BLaER1 treated with 17β-estradiol and CSF1 and Interleukin-3, amounts not matched to agents 10 nM and 100 nM (cell line): Measurements from ENCODE around the gene DRC7.
A peak's percentile ranks its signal among the peaks of the same experiment; 100 is the strongest.

Experiments used
- H3K27ac ChIP-seq, 11 experiments: shearing (Covaris generic); formaldehyde crosslinking; 2 replicates each; pipeline ENCODE4 v1.8.1; 2022
- H3K27me3 ChIP-seq, 11 experiments: shearing (Covaris generic); formaldehyde crosslinking; 2 replicates each; pipeline ENCODE4 v1.8.1; 2022
- H3K36me3 ChIP-seq, 11 experiments: shearing (Covaris generic); formaldehyde crosslinking; 2 replicates each; pipeline ENCODE4 v1.8.1; 2022
- H3K4me1 ChIP-seq, 10 experiments: shearing (Covaris generic); formaldehyde crosslinking; 2 replicates each; pipeline ENCODE4 v1.8.1; 2022
- H3K4me2 ChIP-seq, 11 experiments: shearing (Covaris generic); formaldehyde crosslinking; 2 replicates each; pipeline ENCODE4 v1.8.1; 2022
- H3K4me3 ChIP-seq, 10 experiments: shearing (Covaris generic); formaldehyde crosslinking; 2 replicates each; pipeline ENCODE4 v1.8.1; 2022
- H3K9ac ChIP-seq, 11 experiments: shearing (Covaris generic); formaldehyde crosslinking; 2 replicates each; pipeline ENCODE4 v1.8.1; 2022
- H3K9me3 ChIP-seq, 11 experiments: shearing (Covaris generic); formaldehyde crosslinking; replicated peaks in 1 of 11; 2 replicates each; pipeline ENCODE4 v1.8.1; 2022
- H4K20me1 ChIP-seq, 11 experiments: shearing (Covaris generic); formaldehyde crosslinking; 2 replicates each; pipeline ENCODE4 v1.8.1; 2022
- Cebpa-rat ChIP-seq, 11 experiments: shearing (Covaris generic); IDR thresholded peaks; 2 replicates each; pipeline ENCODE4 v1.8.1; 2022

The DRC7 gene

DNA sequence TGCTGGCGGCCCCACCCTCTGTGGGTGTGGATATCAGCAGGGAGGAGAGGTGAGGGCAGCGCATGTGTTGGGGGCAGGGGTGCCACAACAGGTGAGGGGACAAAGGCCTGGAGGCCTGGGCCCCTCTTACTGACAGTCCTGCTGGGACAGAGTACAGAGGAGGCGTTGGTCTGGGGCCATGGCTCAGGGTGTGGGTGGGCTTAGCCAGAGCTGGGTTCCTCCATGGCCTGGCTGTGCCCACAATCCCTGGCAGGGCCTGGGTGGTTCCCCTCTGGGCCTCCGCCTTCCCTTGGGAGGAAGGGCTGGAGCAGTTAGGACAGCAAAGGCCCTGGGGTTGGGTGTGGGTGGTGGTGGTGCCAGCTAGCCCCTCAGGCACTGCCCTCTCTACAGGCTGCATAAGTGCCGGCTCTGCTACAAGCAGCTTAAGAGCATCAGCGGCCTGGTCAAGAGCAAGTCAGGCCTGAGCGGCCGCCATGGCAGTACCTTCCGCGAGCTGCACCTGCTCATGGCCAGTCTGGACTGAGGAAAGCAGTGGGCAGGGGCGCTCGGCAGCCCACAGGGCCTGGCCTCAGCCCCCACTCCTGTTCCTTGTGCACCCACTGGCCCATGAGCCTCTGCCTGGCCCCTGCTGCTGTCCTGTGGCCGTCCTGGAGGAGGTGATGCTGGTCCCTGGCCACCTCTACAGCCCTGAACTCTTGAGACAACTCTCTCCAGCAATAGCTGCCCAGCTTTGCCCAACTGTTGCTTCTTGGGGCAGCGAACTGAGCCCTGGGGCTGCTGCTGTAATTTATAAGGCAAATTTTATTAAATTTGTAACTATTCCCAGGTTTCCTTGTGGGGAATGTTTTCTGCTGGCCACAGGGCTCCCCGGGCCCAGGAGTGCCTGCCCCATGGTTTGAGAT lies 62.1 kb downstream of the DRC7 start:
- TF ChIP-seq Cebpa-rat (IDR thresholded peaks at IDR 0.05): no peak
- Histone ChIP-seq H3K27me3 (no peaks in the 10 kb centered on the region), H3K27ac (peak overlapping the region in 4 of 11 experiments; percentile 4 to 29 (median 18); a peak in 5 of 22 replicates), H3K4me1 (peaks cover 0 to 37% (median 7%) of the 10 kb centered on the region in 10 experiments; a peak in 8 of 20 replicates), H3K36me3 (peaks cover 40 to 98% (median 86%) of the 10 kb centered on the region in 11 experiments), H3K4me2 (peak overlapping the region in 3 of 11 experiments; percentile 0 to 50 (median 28); a peak in 4 of 22 replicates), H3K4me3 (no peak overlapping the region), H3K9ac (peak overlapping the region in 5 of 11 experiments; percentile 14 to 67 (median 19); a peak in 4 of 22 replicates), H4K20me1 (peaks cover 0 to 45% (median 6%) of the 10 kb centered on the region in 11 experiments; a peak in 8 of 22 replicates), H3K9me3 (no peaks in the 10 kb centered on the region)

DNA sequence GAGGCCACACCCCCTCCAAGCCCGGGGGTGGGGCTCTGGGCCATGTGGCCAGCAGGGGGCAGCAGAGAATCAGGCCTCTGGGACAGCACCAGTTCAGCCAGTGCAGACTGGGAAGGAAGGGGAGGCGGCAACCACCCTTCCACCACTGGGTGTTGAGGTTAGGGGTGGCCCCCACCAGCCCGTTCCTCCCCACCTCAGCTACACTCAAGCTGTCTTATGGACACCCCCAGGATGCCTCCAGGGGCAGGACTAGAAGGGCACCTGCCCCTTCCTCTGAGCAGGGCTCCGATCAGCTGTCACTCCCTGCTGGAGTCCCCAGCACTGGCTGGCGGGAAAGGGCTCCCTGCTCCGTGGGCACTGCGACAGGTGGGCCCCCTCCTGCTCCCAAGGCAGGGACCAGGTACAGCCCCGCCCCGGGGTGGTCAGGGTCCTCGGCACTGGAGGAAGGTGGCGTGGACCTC lies 62.8 kb downstream of the DRC7 start:
- Histone ChIP-seq H3K36me3 (peaks cover 33 to 92% (median 86%) of the 10 kb centered on the region in 11 experiments), H3K9me3 (no peaks in the 10 kb centered on the region), H3K9ac (0 out of 22 replicates have a peak overlapping the region, but pooled peaks of 1 of the 11 experiments have one; percentile 19), H3K27me3 (no peaks in the 10 kb centered on the region), H4K20me1 (peaks cover 0 to 48% (median 6%) of the 10 kb centered on the region in 11 experiments; a peak in 9 of 22 replicates), H3K4me3 (no peak overlapping the region), H3K4me1 (peaks cover 0 to 37% (median 7%) of the 10 kb centered on the region in 10 experiments; a peak in 8 of 20 replicates), H3K4me2 (peak overlapping the region in 2 of 11 experiments; percentile 8 to 28; a peak in 2 of 22 replicates), H3K27ac (peak overlapping the region in 1 of 11 experiments; percentile 19; a peak in 4 of 22 replicates)
- TF ChIP-seq Cebpa-rat (IDR thresholded peaks at IDR 0.05): no peak

DNA sequence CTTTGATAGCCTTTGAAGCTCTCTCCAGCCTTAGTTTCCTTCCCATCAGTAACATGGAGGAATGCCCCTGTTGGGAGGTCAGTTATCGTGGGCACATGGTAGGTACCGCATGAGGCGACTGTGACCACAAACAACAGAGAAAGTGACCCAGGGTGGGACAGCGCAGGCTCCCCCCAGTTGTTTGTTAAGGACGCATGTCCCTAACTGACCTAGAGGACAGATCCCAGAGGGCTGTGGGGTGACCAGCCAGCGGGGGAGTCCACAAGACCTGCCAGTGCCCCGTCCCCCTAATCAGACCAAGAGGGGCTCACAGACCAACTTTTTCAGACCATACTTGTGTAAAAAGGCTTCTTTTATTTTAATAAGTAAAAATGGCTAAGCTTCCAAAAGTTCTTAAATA lies 63.3 kb downstream of the DRC7 start:
- H3K4me2 ChIP-seq: peak overlapping the region in 2 of 11 experiments; percentile 8 to 28; a peak in 2 of 22 replicates
- H3K9me3 ChIP-seq: no peaks in the 10 kb centered on the region
- peaks cover 30 to 94% (median 81%) of the 10 kb centered on the region in 11 experiments for H3K36me3 ChIP-seq
- H3K27ac ChIP-seq: peak overlapping the region in 1 of 11 experiments; percentile 19; a peak in 4 of 22 replicates
- H3K4me1 ChIP-seq: peaks cover 0 to 37% (median 9%) of the 10 kb centered on the region in 10 experiments; a peak in 9 of 20 replicates
- H3K4me3 ChIP-seq: no peak overlapping the region
- peaks cover 0 to 53% (median 6%) of the 10 kb centered on the region in 11 experiments; a peak in 9 of 22 replicates for H4K20me1 ChIP-seq
- H3K9ac ChIP-seq: 0 out of 22 replicates have a peak overlapping the region, but pooled peaks of 2 of the 11 experiments have one; percentile 13 to 19
- TF ChIP-seq Cebpa-rat (IDR thresholded peaks at IDR 0.05): no peak
- no peaks in the 10 kb centered on the region for H3K27me3 ChIP-seq

DNA sequence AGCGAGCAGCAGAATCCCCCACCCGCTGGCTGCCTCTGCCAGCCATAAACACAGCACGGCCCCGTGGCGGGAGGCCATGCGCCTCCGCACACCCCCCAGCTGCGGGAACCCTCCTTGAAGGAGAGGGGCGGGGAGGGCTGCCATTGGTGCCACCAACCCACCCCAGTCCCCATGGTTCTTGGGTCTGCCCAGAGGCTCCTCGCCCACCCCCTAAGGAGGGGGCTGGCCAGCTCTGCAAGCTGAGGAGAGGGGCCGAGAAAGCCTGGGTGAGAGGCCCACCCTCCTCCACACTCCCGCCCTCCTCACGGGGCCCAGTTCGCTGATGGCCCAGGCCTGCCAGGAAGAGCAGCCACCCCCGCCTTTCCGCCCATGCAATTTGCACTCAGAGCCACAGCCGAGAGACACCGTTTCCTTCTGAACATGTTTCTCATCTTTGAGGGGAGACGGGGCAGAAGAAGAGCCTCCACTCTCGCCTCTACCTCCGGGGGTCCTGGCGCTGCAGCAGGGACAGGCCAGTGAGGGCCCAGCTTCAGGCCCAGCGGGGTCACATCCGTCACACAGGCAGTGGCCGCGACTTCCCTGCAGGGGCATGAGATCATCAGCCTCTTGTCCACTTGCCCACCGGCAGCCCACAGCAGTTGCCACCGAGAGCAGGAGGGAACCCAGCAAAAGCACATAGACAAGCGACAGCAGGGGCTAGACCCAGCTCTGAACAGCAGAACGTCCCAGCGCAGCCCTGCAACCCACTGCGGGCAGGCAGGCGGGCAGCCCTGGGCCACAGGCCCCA lies 63.9 kb downstream of the DRC7 start:
- Histone ChIP-seq H3K4me2 (no peak overlapping the region; a peak in 2 of 22 replicates), H3K36me3 (peaks cover 27 to 95% (median 74%) of the 10 kb centered on the region in 11 experiments), H3K4me1 (peaks cover 0 to 39% (median 15%) of the 10 kb centered on the region in 10 experiments; a peak in 14 of 20 replicates), H3K9ac (peak overlapping the region in 4 of 11 experiments; percentile 13 to 29 (median 20); a peak in 1 of 22 replicates), H3K27me3 (no peaks in the 10 kb centered on the region), H3K9me3 (no peaks in the 10 kb centered on the region), H3K4me3 (no peak overlapping the region), H4K20me1 (peaks cover 0 to 57% (median 6%) of the 10 kb centered on the region in 11 experiments; a peak in 9 of 22 replicates), H3K27ac (peak overlapping the region in 1 of 11 experiments; percentile 12; a peak in 2 of 22 replicates)
- no peak for TF ChIP-seq Cebpa-rat (IDR thresholded peaks at IDR 0.05)

DNA sequence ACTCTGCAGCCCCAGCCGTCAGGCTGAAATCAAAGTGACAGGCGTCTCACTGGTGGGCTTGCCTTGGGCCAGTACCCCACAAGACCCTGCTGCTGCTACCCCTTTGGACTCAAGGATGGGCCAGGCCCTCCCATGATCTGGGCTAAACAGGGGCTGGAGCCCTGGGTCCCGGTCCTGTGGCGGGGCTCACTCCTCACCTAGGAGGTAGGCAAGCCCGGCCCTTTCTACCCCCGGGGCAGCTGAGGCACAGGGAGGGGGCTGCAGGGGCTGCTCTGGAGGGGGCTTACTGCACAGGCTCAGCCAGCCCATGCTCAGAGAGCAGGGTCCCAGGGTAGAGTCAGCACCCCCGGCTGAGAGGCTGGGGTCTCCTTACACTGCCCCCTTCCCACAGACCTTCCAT lies 64.5 kb downstream of the DRC7 start:
- H3K4me1 ChIP-seq: peaks cover 0 to 44% (median 18%) of the 10 kb centered on the region in 10 experiments; a peak in 14 of 20 replicates
- no peaks in the 10 kb centered on the region for H3K27me3 ChIP-seq
- peaks cover 0 to 62% (median 6%) of the 10 kb centered on the region in 11 experiments; a peak in 9 of 22 replicates for H4K20me1 ChIP-seq
- no peak for TF ChIP-seq Cebpa-rat (IDR thresholded peaks at IDR 0.05)
- peak overlapping the region in 2 of 11 experiments; percentile 22 to 29; a peak in 1 of 22 replicates for H3K9ac ChIP-seq
- no peak overlapping the region for H3K4me3 ChIP-seq
- H3K4me2 ChIP-seq: no peak overlapping the region; a peak in 2 of 22 replicates
- no peaks in the 10 kb centered on the region for H3K9me3 ChIP-seq
- H3K36me3 ChIP-seq: peaks cover 24 to 94% (median 68%) of the 10 kb centered on the region in 11 experiments
- peak overlapping the region in 1 of 11 experiments; percentile 12; a peak in 1 of 22 replicates for H3K27ac ChIP-seq

DNA sequence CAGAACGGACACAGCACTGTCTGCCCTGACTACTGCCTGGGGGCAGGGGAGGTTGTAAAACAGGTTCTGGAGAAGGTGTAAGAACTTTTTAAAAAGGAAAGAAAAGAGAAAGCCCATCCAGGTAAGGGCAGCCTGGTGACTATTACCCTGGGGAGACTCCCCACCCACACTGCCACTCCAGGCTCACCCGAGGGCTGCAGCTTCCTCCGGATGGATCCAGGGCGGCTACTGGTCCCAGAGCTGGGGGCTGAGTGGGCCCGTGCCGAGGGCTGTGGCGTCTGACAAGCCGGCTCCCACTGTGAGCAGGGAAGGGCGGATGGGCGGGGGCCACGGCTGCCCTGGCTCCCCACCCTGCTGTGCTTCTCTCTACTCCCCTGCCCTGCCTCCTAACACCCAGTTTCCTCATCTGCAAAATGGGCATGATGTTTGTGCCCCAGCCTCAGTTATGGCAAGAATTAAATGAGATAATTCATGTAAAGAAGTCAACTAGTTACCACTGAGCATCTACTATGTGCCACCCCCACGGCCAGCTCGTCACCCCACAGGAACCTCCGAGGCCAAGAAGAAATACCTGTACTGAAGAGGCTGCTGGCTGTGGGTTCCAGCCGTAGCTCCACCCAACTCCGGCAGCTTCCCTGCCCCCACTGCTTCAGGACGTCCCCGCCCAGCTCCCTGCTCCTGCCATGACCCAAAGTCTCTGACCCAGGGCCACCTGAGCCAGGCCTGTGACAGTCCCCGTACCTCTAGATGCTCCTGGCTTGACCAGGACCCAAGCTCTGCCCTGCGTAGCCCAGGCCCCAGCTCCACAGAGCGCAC lies 65.1 kb downstream of the DRC7 start:
- TF ChIP-seq Cebpa-rat (IDR thresholded peaks at IDR 0.05): no peak
- no peaks in the 10 kb centered on the region for H3K27me3 ChIP-seq
- no peak overlapping the region for H3K4me2 ChIP-seq
- no peak overlapping the region for H3K27ac ChIP-seq
- peaks cover 0 to 65% (median 7%) of the 10 kb centered on the region in 11 experiments; a peak in 9 of 22 replicates for H4K20me1 ChIP-seq
- H3K9me3 ChIP-seq: no peaks in the 10 kb centered on the region
- H3K4me1 ChIP-seq: peaks cover 0 to 48% (median 18%) of the 10 kb centered on the region in 10 experiments; a peak in 16 of 20 replicates
- peak overlapping the region in 1 of 11 experiments; percentile 29; a peak in 1 of 22 replicates for H3K9ac ChIP-seq
- peaks cover 24 to 91% (median 62%) of the 10 kb centered on the region in 11 experiments for H3K36me3 ChIP-seq
- no peak overlapping the region for H3K4me3 ChIP-seq

DNA sequence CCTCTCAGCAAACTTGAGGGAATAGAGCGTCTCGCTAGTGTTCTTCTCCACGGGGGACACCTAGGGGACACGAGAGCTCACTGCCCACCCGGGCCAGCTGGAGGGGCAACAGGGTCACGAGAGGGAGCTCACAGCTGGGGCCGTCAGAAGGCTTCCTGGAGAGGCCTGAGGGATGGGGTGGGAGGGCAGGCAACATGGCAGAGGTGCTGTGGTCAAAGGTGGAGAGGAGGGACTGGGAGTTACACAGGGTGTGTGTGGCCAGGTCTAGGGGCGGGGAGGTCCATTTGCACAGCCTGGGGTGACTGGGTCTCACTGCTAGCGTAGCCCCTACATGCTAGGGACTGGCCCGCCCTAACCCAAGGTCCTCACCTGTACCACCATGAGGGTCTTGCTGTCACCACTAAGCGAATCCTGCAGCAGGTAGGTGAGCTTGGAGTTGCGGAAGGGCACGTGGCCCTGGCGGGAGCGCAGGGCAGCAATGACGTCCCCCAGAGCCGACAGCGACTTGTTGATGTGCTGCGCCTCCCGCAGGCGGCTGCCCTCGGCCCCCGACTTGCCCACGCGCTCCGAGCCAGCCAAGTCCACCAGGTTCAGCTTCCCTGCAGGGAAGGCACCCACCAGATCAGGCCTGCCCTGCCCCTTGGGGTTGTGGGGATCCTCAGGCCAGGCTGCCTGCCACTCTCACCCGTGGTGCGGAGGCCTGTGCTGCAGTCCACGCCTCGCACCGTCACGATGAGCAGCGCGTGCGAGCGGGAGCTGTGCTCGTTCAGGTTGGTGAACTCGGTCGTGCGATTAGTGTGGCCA lies 66.0 kb downstream of the DRC7 start:
- H3K27me3 ChIP-seq: no peaks in the 10 kb centered on the region
- H4K20me1 ChIP-seq: peaks cover 0 to 65% (median 7%) of the 10 kb centered on the region in 11 experiments; a peak in 9 of 22 replicates
- TF ChIP-seq Cebpa-rat (IDR thresholded peaks at IDR 0.05): no peak
- H3K4me2 ChIP-seq: no peak overlapping the region
- H3K36me3 ChIP-seq: peaks cover 20 to 88% (median 54%) of the 10 kb centered on the region in 11 experiments; a peak in 21 of 22 replicates
- H3K27ac ChIP-seq: no peak overlapping the region
- 0 out of 22 replicates have a peak, but pooled peaks cover 0 to 3% (median 0%) of the 10 kb centered on the region in 11 experiments for H3K9me3 ChIP-seq
- H3K4me3 ChIP-seq: no peak overlapping the region
- no peak overlapping the region for H3K9ac ChIP-seq
- H3K4me1 ChIP-seq: peaks cover 0 to 54% (median 20%) of the 10 kb centered on the region in 10 experiments; a peak in 16 of 20 replicates
